Prostate gland (tissue), 2 donors: ENCODE data around the gene SUSD1. TPM values are rescaled to one million over a fixed set of nuclear protein-coding genes. Genes with fewer than 3 reads are reported as not detected.

Experiments
- DNase-seq: peaks from one replicate; pipeline ENCODE4 v3.0.0-alpha.2; 2019; ENCODE audit warnings: low spot score
- H3K27ac ChIP-seq, 2 donors: fragments of 200-600 bp; sonication (generic); 2 replicates each; pipeline ENCODE4 v1.5.1; 2017 to 2019
- H3K27me3 ChIP-seq: fragments of 200-600 bp; sonication (generic); replicated peaks from 2 replicates; pipeline ENCODE4 v1.5.1; 2019; ENCODE audit not compliant: insufficient read depth
- H3K36me3 ChIP-seq, 2 donors: fragments of 200-600 bp; sonication (generic); 1 replicate in 1 of 2; 2 replicates in 1 of 2; pipeline versions ENCODE4 v1.5.1 to v1.8.1; 2017 to 2019
- H3K4me1 ChIP-seq: fragments of 200-600 bp; sonication (generic); replicated peaks from 2 replicates; pipeline ENCODE4 v1.5.1; 2019
- H3K4me3 ChIP-seq, 2 donors: fragments of 200-600 bp; sonication (generic); 2 replicates each; pipeline ENCODE4 v1.5.1; 2017 to 2019
- H3K9me3 ChIP-seq: fragments of 200-600 bp; sonication (generic); 2 replicates; pipeline ENCODE4 v1.5.1; 2017
- POLR2A ChIP-seq: fragments of 450-650 bp; IDR thresholded peaks from one replicate; pipeline ENCODE4 v1.6.1; 2016; ENCODE audit warnings: antibody characterized with exemption, mild to moderate bottlenecking
- POLR2AphosphoS5 ChIP-seq: sonication (generic); formaldehyde crosslinking; IDR thresholded peaks from one replicate; pipeline ENCODE4 v1.6.1; 2017; ENCODE audit warnings: antibody characterized with exemption
- WGBS: methylation state at CpG from one replicate; pipeline ENCODE4 v1.1.5; 2018; 5-methylcytosine and 5-hydroxymethylcytosine counted together
- intact Hi-C: fragments of 100-400 bp; cut with DNase I; formaldehyde crosslinking; loops from one replicate; pipeline ENCODE4 v1.14.2; 2022
- total RNA-seq, 2 donors: library from RNA; depleted of rRNA; stranded (reverse); fragments of >200 nt; gene quantifications; one replicate each; pipeline ENCODE4 v1.1.0, GENCODE V29; 2016
- TF ChIP-seq, protein P1 (sequence below), 4 experiments: fragments of 200-600 bp in 2 of 4; fragments of 450-650 bp in 2 of 4; sonication (generic) in 2 of 4; IDR thresholded peaks; 1 replicate in 3 of 4; 2 replicates in 1 of 4; pipeline ENCODE4 v1.5.1; 2016 to 2019; ENCODE audit warnings: antibody characterized with exemption in 4 of 4, mild to moderate bottlenecking in 2 of 4, moderate library complexity in 2 of 4

SUSD1 gene
- total RNA-seq, 2 donors from 2014 or later, result 10.6 to 34.8 TPM

DNA sequence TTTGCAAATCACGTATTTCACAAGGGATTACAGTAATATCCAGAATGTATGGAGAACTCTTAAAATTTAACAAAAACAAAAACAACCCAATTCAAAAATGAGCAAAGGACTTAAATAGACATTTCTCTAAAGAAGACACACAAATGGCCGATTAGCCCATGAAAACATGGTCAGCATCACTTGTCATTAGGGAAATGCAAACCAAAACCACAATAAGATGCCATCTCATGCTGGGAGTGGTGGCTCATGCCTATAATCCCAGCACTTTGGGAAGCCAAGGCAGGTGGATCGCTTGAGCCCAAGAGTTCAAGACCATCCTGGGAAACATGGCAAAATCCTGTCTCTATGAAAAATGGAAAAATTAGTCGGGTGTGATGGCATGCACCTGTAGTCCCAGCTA is 120.2 kb downstream of the SUSD1 start:
- Histone ChIP-seq H3K27ac (no peak overlapping the region), H3K9me3 (no peaks in the 10 kb centered on the region), H3K4me1 (no peaks in the 10 kb centered on the region), H3K4me3 (no peak overlapping the region), H3K36me3 (no peaks in the 10 kb centered on the region), H3K27me3 (no peaks in the 10 kb centered on the region)
- 95% methylated on average over 4 of the region's 4 CpGs for WGBS
- no peak for DNase-seq
- intact Hi-C loops, result no loop called here
- TF ChIP-seq, protein P1, sequence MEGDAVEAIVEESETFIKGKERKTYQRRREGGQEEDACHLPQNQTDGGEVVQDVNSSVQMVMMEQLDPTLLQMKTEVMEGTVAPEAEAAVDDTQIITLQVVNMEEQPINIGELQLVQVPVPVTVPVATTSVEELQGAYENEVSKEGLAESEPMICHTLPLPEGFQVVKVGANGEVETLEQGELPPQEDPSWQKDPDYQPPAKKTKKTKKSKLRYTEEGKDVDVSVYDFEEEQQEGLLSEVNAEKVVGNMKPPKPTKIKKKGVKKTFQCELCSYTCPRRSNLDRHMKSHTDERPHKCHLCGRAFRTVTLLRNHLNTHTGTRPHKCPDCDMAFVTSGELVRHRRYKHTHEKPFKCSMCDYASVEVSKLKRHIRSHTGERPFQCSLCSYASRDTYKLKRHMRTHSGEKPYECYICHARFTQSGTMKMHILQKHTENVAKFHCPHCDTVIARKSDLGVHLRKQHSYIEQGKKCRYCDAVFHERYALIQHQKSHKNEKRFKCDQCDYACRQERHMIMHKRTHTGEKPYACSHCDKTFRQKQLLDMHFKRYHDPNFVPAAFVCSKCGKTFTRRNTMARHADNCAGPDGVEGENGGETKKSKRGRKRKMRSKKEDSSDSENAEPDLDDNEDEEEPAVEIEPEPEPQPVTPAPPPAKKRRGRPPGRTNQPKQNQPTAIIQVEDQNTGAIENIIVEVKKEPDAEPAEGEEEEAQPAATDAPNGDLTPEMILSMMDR (IDR thresholded peaks at IDR 0.05), result no peak
- TF ChIP-seq POLR2A, result no peak
- no peak for TF ChIP-seq POLR2AphosphoS5

DNA sequence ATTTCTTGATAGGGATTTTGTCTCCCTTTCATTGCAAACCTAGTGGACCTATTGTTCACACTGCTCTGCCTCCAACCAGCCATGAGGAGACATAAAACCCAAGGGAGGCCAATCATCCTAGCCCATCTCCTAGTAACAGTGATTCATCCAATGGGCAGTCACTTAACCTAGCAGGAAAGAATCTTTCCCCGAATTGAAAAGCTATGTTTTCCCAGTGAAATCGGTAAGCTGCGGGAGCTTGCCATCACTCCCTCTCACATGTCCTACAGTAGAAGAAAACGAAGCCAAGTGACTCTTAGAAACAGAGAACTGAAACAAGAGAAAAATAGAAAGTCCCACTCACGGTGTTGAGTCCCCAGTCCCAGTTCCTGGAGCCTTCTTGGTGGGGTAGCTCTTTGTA is 123.3 kb downstream of the SUSD1 start:
- no peaks in the 10 kb centered on the region for H3K9me3 ChIP-seq
- H3K27me3 ChIP-seq, result no peaks in the 10 kb centered on the region
- no peak overlapping the region for H3K27ac ChIP-seq
- intact Hi-C loops, result no loop called here
- H3K4me1 ChIP-seq, result no peaks in the 10 kb centered on the region
- no peak overlapping the region for H3K4me3 ChIP-seq
- DNase-seq, result no peak
- WGBS, result 80% methylated on average over 5 of the region's 5 CpGs
- TF ChIP-seq, protein P1 (IDR thresholded peaks at IDR 0.05), result no peak
- TF ChIP-seq POLR2AphosphoS5 (no peak), POLR2A (no peak)
- no peaks in the 10 kb centered on the region for H3K36me3 ChIP-seq

DNA sequence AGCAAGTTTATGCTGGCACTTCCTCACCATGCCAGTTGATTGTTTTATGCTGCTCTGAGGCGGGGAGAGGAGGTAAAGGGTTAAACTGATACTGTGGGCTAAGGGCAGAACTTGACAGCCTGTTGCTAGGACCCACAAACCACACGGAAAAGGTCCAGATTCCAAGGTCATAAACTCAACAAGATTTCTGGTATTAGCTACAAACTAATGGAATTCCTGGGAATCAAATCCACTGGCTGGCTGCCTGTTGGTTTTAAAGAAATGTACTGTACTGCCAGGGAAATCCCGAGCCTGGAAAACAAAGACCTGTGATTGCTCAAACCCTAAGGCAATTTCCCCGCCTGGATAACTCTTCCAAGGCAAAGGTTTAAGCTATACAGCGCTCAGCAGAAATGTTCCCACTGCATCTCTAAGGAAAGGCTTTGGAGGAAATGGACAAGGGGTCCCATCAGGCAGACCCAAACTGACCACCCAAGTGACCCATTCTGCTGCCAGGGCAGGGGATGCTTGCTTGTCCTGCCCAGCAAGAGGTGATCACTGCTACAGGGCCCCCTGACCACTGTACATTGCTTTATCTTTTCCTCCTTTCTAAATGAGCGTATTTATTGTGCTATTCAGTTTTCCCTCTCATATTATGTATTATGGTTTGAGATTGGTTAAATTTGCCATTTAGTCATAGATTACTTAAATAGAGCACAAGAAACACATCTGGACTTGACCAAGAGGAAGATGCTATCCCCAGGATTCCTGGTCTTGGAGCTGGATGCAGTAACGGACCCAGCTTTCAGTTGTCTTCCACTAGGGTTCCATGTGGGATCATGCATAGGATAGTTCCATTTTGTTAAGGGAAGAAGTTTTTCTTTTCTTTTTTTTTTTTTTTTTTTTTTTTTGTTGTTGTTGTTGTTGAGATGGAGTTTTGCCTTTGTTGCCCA is 124.3 kb downstream of the SUSD1 start:
- 36% methylated on average over 7 of the region's 7 CpGs for WGBS
- no peak overlapping the region for H3K4me3 ChIP-seq
- intact Hi-C loops, result no loop called here
- H3K4me1 ChIP-seq, result no peaks in the 10 kb centered on the region
- no peaks in the 10 kb centered on the region for H3K9me3 ChIP-seq
- H3K36me3 ChIP-seq, result no peaks in the 10 kb centered on the region
- H3K27ac ChIP-seq, result no peak overlapping the region
- DNase-seq, result peak; percentile 14
- no peaks in the 10 kb centered on the region for H3K27me3 ChIP-seq
- no peak for TF ChIP-seq POLR2A
- no peak for TF ChIP-seq POLR2AphosphoS5
- TF ChIP-seq, protein P1 (IDR thresholded peaks at IDR 0.05), result no peak

DNA sequence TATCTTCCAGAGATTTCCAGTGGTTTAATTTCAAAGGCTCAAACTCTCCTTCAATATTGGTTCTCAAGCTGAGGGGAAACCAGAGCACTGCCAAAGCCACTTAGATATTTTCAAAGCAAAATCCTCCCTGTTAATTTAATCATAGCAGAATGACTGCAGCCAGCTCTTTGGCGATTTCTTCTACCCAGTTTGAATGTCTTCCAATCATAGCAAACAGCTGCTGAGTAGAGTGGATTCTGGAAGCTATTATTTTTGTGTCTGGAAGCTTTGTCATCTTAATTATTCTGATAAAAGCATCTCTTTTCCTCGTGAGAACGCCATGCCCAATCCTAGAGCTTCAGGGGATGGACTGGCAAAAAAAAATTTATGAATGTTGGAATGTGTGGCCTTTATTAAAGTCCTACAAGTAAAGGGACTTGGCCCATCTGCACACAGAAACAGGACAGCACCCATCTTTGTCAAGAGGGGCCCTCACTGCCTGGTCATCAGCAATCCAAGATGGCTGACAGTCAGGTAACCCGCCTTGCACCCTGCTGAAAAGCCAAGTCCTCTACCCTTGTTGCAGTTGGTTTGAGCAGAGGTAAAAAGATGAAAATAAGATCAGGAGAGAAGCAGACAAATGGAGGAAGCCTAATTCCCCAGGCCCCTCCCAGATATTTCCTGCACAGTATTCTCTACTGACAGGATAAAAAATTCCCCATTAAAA is 125.1 kb downstream of the SUSD1 start:
- H3K4me1 ChIP-seq, result no peaks in the 10 kb centered on the region
- H3K4me3 ChIP-seq, result no peak overlapping the region
- H3K9me3 ChIP-seq, result no peaks in the 10 kb centered on the region
- H3K36me3 ChIP-seq, result no peaks in the 10 kb centered on the region
- no peak overlapping the region for H3K27ac ChIP-seq
- intact Hi-C loops, result no loop called here
- DNase-seq, result no peak
- H3K27me3 ChIP-seq, result no peaks in the 10 kb centered on the region
- TF ChIP-seq POLR2AphosphoS5 (no peak), POLR2A (no peak)
- TF ChIP-seq, protein P1 (IDR thresholded peaks at IDR 0.05), result no peak
- 53% methylated on average over 4 of the region's 4 CpGs for WGBS
